ENCODE results near the gene CCBE1.

The CCBE1 gene

DNA sequence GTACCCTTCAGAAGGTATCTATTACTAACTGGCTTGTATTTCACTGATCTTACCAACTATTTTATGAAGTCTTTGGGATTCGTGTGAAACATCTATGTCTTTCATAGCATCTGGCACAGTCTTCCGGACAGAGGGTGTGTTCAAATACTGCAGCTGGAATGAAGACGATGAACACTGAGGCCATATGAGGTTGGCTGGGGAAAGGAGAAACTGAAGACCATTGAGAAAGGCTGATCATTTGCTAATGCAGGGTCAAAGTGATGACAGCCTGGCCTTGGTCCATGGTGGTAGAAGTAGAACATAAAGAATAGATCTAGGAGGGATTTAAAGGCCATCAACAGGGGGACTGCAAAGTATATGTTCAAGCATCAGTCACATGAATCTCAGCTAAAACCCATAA, 132.7 kb downstream of the CCBE1 start:
- Mint-ChIP-seq H3K27me3 (no peaks in the 10 kb centered on the region), H3K9me3 (no peaks in the 10 kb centered on the region), H3K4me3 (no peak overlapping the region), H3K36me3 (ENCODE audit: low read depth) (no peaks in the 10 kb centered on the region), H3K27ac (no peak overlapping the region), H3K4me1 (ENCODE audit: low read depth) (no peaks in the 10 kb centered on the region)
- intact Hi-C loops (cut with micrococcal nuclease) = no loop called here

DNA sequence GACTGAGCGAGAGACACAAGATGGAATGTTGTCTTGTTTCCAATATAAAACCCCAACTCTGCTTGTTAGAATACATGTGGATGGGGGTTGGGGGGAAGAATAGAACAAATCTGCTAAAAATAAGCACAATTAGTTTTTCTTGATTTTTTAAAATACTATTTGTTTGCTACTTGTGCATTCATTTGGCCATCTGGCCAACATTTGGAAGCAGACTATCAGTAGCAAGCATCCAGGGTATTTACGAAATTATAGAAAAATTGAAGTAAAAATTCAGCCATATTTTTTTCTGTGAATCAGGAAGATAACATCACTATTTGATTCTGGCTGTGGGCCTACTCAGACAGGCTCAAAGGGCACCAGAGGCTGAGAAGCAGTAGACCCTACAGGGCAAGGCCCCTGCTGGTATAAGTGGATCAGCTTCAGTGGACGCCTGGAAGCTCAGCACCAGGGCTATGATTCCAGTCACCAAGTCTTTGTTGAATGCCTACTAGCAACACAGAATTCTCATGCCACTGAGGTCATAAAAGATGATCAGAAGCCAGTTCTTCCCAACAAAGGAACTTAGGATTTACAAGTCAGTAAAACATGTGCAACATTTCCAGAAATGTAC, 133.9 kb downstream of the CCBE1 start:
- H3K36me3 Mint-ChIP-seq (ENCODE audit: low read depth) = no peaks in the 10 kb centered on the region
- H3K4me3 Mint-ChIP-seq = no peak overlapping the region
- no peak overlapping the region for H3K27ac Mint-ChIP-seq
- no peaks in the 10 kb centered on the region for H3K9me3 Mint-ChIP-seq
- intact Hi-C loops (cut with micrococcal nuclease) = no loop called here
- no peaks in the 10 kb centered on the region for H3K4me1 Mint-ChIP-seq (ENCODE audit: low read depth)
- H3K27me3 Mint-ChIP-seq = no peaks in the 10 kb centered on the region

- Mint-ChIP-seq H3K4me3 (no peak overlapping the region), H3K27ac (no peak overlapping the region), H3K4me1 (ENCODE audit: low read depth) (no peaks in the 10 kb centered on the region), H3K36me3 (ENCODE audit: low read depth) (no peaks in the 10 kb centered on the region), H3K9me3 (peaks cover 5% of the 10 kb centered on the region), H3K27me3 (no peaks in the 10 kb centered on the region)
- intact Hi-C loops (cut with micrococcal nuclease) = no loop called here
These were observed 134.5 kb downstream of the CCBE1 start for GRCh38 chr18:59562751-59563150.

GRCh38 chr18:59561612-59562011, 135.6 kb downstream of the CCBE1 start:
- Mint-ChIP-seq H3K4me3 (no peak overlapping the region), H3K36me3 (ENCODE audit: low read depth) (no peaks in the 10 kb centered on the region), H3K27me3 (no peaks in the 10 kb centered on the region), H3K9me3 (peaks cover 16% of the 10 kb centered on the region), H3K27ac (no peak overlapping the region), H3K4me1 (ENCODE audit: low read depth) (no peaks in the 10 kb centered on the region)
- intact Hi-C loops (cut with micrococcal nuclease) = no loop called here

DNA sequence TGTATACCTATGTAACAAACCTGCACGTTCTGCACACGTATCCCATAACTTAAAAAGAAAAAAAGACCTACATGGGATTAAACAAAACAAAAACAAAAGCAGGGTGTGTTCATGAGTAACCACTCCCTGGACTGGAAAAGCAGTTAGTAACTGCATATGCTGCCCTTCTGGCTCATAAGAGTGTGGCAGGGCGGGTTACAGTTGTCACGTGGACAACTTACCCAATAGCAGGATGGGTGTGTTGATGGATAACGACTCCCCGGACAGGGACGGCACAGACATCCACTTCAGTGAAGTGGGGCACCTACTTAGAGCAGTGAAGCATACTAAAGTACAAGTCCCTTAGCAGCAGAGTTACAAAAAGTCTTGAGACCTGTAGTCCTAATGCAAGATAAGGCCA, 136.7 kb downstream of the CCBE1 start:
- Mint-ChIP-seq H3K9me3 (peaks cover 16% of the 10 kb centered on the region), H3K4me3 (no peak overlapping the region), H3K27ac (no peak overlapping the region), H3K27me3 (no peaks in the 10 kb centered on the region), H3K36me3 (ENCODE audit: low read depth) (no peaks in the 10 kb centered on the region), H3K4me1 (ENCODE audit: low read depth) (no peaks in the 10 kb centered on the region)
- intact Hi-C loops (cut with micrococcal nuclease) = no loop called here

DNA sequence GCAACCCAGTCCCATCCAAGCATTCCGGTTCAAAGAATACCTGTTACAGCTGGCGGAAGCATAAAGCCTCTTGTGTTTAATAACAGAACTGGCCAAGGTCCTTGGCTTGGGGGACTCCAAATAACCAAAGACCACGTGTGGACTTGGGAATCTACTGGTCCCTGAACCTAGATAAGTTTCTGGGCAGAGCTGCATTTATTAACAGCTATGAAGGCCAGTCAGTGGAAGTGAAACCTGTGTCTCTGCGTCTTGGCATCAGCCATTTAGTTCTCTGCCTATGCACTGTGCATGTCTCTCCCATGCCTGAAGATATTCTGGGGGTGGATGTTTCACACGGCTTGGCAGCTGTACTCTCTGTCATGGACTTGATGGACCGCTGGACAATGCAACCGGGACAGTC, 137.7 kb downstream of the CCBE1 start:
- Mint-ChIP-seq H3K4me1 (ENCODE audit: low read depth) (no peaks in the 10 kb centered on the region), H3K27me3 (no peaks in the 10 kb centered on the region)
- intact Hi-C loops (cut with micrococcal nuclease) = no loop called here

DNA sequence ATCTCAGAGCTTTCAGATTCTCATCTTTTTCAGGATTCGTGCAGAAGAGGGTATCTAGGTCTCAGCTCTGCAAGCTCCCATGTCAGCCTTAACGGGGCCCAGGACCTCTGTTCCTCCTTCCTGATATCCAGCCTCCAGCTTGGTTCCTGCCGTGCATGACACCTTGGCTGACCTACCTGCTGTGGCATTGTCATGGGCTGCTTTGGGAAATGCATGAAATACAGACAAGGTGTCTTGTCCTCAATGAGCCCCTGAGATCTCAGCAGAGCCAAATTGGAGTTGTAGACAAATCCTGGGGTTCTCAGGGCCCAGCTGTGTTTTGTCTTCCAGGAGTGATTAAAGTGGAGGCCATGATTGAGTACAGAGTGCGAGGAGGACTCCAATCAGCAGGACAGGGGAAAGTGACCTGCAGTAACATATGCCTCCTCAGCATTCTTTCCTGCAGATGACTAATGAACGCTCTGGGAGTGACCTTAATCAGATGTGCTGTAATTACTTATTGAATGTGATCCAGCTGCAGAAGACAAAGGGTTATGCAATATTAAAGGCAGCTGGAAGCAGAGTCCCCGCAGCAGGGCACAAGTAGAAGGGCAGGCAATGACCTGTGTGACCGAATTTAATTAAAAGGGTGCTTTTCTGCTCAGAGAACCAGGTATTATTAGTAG, 141.1 kb downstream of the CCBE1 start:
- Mint-ChIP-seq H3K27me3 (no peaks in the 10 kb centered on the region), H3K27ac (no peak overlapping the region), H3K4me3 (no peak overlapping the region), H3K36me3 (ENCODE audit: low read depth) (no peaks in the 10 kb centered on the region), H3K9me3 (peaks cover 16% of the 10 kb centered on the region), H3K4me1 (ENCODE audit: low read depth) (no peaks in the 10 kb centered on the region)
- intact Hi-C loops (cut with micrococcal nuclease) = no loop called here

More for the DNA sequence above, 137.7 kb downstream of the CCBE1 start:
- Mint-ChIP-seq H3K36me3 (ENCODE audit: low read depth) (no peaks in the 10 kb centered on the region), H3K9me3 (peaks cover 16% of the 10 kb centered on the region), H3K4me3 (no peak overlapping the region), H3K27ac (no peak overlapping the region)

DNA sequence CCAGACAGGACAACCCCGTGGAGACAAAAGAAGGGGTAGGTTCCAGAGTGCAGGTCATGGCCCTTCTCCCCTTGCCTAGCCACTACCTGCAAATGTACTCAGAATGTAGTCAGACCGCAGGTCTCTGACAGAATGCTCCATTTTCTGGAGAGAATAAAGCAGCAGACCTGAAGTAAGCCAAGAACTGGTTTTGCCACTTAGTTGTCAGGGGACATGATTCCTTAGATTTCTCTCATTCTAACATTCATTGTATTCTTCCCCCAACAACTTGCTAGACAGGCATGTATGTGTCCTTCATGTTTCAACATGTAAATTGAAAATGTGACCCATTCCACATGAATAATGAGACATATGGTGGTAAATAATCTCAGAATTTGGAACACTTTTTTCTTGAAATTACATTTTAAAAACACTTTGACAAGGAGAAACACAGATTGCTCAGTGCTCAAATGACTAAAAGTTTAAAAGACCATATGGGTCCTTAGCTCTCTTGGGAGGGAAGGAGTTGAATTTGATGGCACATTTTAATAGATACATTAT, 142.4 kb downstream of the CCBE1 start:
- Mint-ChIP-seq H3K36me3 (ENCODE audit: low read depth) (no peaks in the 10 kb centered on the region), H3K9me3 (peaks cover 16% of the 10 kb centered on the region), H3K27ac (no peak overlapping the region), H3K4me1 (ENCODE audit: low read depth) (no peaks in the 10 kb centered on the region), H3K27me3 (no peaks in the 10 kb centered on the region), H3K4me3 (no peak overlapping the region)
- intact Hi-C loops (cut with micrococcal nuclease) = no loop called here

DNA sequence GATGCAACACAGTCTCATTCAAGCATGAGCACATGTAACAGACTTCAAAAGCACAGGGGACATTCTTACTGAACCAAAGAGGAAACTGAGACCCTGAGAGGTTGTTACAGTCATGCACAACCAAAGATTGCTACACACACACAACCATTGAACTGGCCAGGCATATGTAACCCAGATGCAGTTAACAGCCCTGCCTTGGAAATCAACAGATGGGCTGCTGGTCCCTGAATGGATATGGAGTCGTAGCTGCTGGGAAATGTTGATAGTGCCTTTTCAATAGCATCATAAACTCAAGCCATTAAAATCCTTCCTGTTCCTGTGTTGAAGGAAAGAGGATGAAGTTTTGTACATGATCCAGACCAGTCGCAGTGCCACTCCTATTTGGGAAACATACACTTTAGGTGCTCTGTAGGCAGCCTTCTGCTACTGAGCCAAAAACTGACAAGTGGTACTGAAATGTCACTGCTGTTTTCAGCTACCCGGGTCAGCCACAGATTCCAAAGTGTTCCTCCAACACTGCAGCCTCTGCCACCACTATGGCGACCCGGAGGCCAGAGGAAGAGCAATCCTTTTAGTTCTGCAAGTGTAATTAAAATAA, 143.9 kb downstream of the CCBE1 start:
- Mint-ChIP-seq H3K4me3 (no peak overlapping the region), H3K27me3 (no peaks in the 10 kb centered on the region), H3K4me1 (ENCODE audit: low read depth) (no peaks in the 10 kb centered on the region), H3K36me3 (ENCODE audit: low read depth) (no peaks in the 10 kb centered on the region), H3K9me3 (peaks cover 16% of the 10 kb centered on the region), H3K27ac (no peak overlapping the region)
- intact Hi-C loops (cut with micrococcal nuclease) = no loop called here

GRCh38 chr18:59551902-59552635, 145.2 kb downstream of the CCBE1 start:
- no peak overlapping the region for H3K4me3 Mint-ChIP-seq
- H3K36me3 Mint-ChIP-seq (ENCODE audit: low read depth) = no peaks in the 10 kb centered on the region
- no peaks in the 10 kb centered on the region for H3K4me1 Mint-ChIP-seq (ENCODE audit: low read depth)
- H3K9me3 Mint-ChIP-seq = peaks cover 4% of the 10 kb centered on the region
- no peak overlapping the region for H3K27ac Mint-ChIP-seq
- intact Hi-C loops (cut with micrococcal nuclease) = no loop called here
- H3K27me3 Mint-ChIP-seq = no peaks in the 10 kb centered on the region

GRCh38 chr18:59550174-59550516, 147.1 kb downstream of the CCBE1 start:
- Mint-ChIP-seq H3K27ac (no peak overlapping the region), H3K4me3 (no peak overlapping the region), H3K4me1 (ENCODE audit: low read depth) (no peaks in the 10 kb centered on the region), H3K36me3 (ENCODE audit: low read depth) (no peaks in the 10 kb centered on the region), H3K9me3 (peaks cover 9% of the 10 kb centered on the region), H3K27me3 (no peaks in the 10 kb centered on the region)
- intact Hi-C loops (cut with micrococcal nuclease) = no loop called here

GRCh38 chr18:59549503-59550173, 147.6 kb downstream of the CCBE1 start:
- H3K27ac Mint-ChIP-seq = no peak overlapping the region
- no peak overlapping the region for H3K4me3 Mint-ChIP-seq
- H3K9me3 Mint-ChIP-seq = peaks cover 9% of the 10 kb centered on the region
- H3K27me3 Mint-ChIP-seq = no peaks in the 10 kb centered on the region
- H3K36me3 Mint-ChIP-seq (ENCODE audit: low read depth) = no peaks in the 10 kb centered on the region
- no peaks in the 10 kb centered on the region for H3K4me1 Mint-ChIP-seq (ENCODE audit: low read depth)
- intact Hi-C loops (cut with micrococcal nuclease) = no loop called here

GRCh38 chr18:59547581-59548182, 149.5 kb downstream of the CCBE1 start:
- Mint-ChIP-seq H3K27ac (no peak overlapping the region), H3K36me3 (ENCODE audit: low read depth) (no peaks in the 10 kb centered on the region), H3K9me3 (peaks cover 9% of the 10 kb centered on the region), H3K4me1 (ENCODE audit: low read depth) (no peaks in the 10 kb centered on the region), H3K4me3 (no peak overlapping the region), H3K27me3 (no peaks in the 10 kb centered on the region)
- intact Hi-C loops (cut with micrococcal nuclease) = no loop called here

Data from dendritic cell treated with granulocyte-macrophage colony-stimulating factor and Interleukin-4, amounts not matched to agents 40 ng/mL and 50 ng/mL, for 4 days (primary cell).